Renal cortical epithelial cell (primary cell): ENCODE measurements around the gene FITM1. TPM values are rescaled to one million over a fixed set of nuclear protein-coding genes. Genes with fewer than 3 reads are reported as not detected.

ENCODE experiments used
- DNase-seq: peaks from one replicate; pipeline ENCODE4 v3.0.0-alpha.2; 2011; ENCODE audit warnings: low read depth
- total RNA-seq: library from RNA; depleted of rRNA; stranded (reverse); fragments of >200 nt; gene quantifications from 2 replicates; pipeline ENCODE4 v1.2.3, GENCODE V29; 2014

The FITM1 gene
- total RNA-seq, 1 donor from 2014 or later = 0.25 TPM

- DNase-seq = peak; percentile 91
These were observed 30.7 kb downstream of the FITM1 start, which contains the start of gene IRF9 for GRCh38 chr14:24160850-24161804. TSS of gene IRF9 (plus strand) at chr14:24161265. CDS start at chr14:24162145, 880 bp downstream.

GRCh38 chr14:24162093-24162492, 31.6 kb downstream of the FITM1 start:
- no peak for DNase-seq

GRCh38 chr14:24164518-24164991, 34.1 kb downstream of the FITM1 start:
- DNase-seq = no peak

- DNase-seq = no peak
These were observed 35.3 kb downstream of the FITM1 start for GRCh38 chr14:24165785-24166184.

- no peak for DNase-seq
These were observed 37.1 kb downstream of the FITM1 start for GRCh38 chr14:24167469-24168114.

GRCh38 chr14:24171422-24172260, 41.2 kb downstream of the FITM1 start, which contains the start of gene REC8:
TSS of gene REC8 (plus strand) at chr14:24172080. CDS start at chr14:24172553, 473 bp downstream.
- peak; percentile 93 for DNase-seq

DNA sequence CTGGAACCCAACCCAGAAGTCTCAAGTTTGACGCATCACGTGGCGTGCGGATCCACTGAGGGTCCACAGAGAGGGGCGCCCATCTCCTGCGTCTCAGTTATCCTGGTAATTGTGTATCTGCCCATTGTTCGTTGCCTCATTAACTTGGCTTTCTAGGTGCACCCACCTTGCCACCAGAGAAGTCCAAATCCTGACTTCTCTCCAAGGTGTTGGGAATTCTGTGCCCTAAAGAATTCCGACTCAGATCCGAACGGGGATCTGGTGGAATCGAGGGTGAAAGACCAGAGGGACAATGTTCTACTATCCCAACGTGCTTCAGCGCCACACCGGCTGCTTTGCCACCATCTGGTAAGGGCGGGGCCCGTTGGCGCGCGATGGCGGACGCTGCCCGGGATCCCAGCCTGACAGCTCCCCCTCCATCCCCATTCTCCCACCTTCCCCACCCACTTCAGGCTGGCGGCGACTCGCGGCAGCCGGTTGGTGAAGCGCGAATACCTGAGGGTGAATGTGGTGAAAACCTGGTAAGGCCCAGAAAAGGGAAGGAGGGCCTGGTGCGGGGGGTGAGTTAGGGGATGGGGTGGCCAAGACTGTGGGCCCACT, 41.9 kb downstream of the FITM1 start:
- no peak for DNase-seq

- DNase-seq = no peak
These were observed 42.4 kb downstream of the FITM1 start for GRCh38 chr14:24172871-24173281.

DNA sequence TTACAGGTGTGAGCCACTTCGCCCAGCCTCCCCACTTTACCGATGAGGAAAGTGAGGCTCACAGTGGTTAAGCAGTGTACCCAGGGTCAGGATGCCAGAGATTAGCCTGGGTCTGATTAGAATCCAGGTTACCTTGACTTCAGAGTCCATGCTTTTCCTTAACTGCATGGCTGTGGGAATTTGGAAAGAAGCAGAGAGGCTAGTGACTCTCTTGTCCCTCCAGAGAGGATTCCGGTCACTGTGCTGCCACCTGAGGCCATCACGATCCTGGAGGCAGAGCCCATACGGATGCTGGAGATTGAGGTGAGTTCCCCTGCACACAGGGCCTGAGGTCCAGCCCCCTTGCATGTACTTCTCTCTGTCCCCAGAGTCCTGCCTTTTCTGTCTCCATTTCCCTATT, 46.1 kb downstream of the FITM1 start:
- no peak for DNase-seq

DNA sequence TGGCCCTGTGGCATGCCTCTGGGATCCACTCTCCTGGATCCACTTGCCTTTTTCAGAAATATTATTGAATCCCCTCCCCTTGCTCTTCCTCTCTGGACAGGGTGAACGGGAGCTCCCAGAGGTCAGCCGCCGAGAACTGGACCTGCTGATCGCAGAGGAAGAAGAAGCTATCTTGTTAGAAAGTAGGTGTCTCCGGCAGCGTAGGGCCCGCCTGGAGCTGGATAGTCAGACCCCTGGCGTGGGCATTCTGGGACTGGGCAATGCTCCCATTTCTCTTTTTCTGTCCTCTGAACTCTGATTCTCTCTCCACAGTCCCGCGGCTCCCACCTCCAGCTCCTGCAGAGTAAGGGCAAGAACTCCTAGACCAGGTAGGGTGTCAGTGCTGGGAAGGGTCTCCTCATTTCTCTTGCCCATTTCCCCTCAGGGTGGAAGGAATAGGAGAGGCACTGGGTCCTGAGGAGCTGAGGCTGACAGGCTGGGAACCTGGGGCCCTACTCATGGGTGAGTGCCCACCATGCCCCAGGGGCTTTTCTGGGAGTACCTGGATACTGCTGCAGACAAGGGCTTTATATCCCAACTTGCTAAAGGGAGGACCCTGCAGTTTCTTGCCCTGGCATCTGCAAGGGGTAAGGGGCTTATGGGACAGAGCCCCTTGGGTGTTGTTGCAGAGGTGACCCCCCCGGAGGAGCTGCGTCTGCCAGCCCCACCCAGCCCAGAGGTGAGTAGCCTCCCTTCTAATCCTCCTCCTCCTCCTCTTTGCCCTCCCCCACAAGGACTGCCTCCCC, 46.8 kb downstream of the FITM1 start:
- no peak for DNase-seq

DNA sequence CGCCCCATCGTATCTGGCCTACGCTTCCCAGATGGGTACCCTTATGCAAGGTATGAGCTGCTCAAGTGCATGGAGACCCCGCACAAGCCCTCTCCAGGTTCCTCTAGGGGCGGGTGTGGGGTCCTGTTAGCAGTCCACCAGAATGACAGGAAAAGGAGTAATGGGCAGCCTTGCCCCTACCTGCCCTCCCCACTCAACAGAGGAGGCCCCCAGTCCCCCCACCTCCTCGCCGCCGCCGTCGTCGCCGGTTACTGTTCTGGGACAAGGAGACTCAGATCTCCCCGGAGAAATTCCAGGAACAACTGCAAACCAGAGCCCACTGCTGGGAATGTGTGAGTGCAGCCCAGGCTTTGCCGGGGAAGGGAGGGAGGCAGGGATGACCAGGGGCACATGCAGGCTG, 47.4 kb downstream of the FITM1 start:
- DNase-seq = no peak

- DNase-seq = no peak
These were observed 48.1 kb downstream of the FITM1 start for GRCh38 chr14:24178399-24179178.

GRCh38 chr14:24179294-24179960, 49.0 kb downstream of the FITM1 start:
- DNase-seq = no peak

DNA sequence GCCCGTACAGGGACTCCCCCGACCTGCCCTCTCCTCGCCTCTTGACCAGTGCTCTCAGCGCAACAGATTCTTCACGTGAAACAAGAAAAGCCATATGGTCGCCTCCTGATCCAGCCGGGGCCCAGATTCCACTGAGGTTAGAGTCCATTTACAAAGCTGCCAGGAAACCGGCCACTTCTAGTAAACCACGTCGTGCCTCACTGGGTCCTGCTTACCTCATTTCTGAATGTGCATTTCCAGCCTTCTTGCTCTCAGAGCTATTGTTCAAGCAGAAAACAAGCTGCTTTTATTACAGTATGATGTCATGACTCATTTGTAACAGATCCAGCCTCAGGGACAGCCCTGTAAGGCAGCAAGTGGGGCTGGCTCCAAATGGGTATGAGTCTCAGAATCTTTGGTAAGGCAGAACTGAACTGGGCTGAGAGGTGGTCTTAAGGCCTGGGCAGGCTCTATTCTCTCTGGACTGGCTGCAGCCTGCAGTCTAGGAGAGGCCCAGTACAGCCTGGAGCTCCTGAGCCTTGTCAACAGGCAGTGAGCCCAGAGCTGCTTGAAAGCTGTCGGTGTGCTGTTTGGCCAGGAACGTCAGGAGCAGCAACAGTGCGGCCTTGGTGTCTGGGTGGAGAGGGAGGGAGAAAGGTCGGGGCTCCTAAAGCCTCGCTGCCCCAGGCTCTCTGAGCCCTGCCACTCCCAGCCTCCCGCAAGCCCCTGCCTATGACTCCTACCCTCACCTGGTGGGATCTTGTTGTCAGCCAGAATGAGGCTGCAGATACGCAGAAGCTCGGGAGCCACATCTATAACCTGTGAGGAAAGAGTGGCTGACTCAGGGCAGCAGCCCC, 49.7 kb downstream of the FITM1 start:
- peak; percentile 99 for DNase-seq

DNA sequence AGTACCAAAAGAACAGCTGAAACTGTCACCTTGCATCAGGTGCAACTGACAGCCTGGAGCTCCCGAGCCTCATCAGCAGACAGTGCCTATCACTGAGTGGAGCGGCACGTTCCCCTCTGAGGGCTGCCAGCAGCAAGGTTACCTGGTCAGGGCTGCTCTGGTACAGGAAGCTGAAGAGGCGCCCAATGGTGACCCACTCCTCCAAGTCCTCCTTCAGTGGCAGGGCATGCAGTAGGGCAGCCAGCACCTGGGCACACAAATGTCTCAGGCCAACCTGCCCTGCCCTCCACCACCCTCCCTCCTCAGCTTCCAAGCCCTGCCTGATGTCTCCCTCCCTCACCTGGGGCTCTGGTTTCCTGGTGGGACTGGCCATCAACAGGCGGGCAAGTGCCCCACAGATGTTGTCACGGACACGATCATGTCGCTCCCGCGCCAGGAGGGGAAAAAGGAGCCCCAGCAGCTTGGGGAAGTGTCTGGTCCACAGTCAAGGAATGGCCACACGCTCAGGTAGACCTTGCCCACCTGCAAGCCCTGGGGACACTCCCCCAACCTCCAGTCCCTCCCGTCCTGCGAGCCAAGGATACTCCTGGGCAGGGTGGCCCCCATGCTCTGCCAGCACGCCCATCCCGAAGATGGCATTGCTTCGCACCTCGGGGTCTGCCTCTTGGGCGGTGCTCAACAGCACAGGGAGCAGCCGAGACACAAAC, 51.1 kb downstream of the FITM1 start:
- DNase-seq = no peak
